ENCODE measurements around the gene KLHL10. TPM values are rescaled to one million over a fixed set of nuclear protein-coding genes. Genes with fewer than 3 reads are reported as not detected.

Gene KLHL10
- total RNA-seq, 1 experiment from 2014 or later = not detected

DNA sequence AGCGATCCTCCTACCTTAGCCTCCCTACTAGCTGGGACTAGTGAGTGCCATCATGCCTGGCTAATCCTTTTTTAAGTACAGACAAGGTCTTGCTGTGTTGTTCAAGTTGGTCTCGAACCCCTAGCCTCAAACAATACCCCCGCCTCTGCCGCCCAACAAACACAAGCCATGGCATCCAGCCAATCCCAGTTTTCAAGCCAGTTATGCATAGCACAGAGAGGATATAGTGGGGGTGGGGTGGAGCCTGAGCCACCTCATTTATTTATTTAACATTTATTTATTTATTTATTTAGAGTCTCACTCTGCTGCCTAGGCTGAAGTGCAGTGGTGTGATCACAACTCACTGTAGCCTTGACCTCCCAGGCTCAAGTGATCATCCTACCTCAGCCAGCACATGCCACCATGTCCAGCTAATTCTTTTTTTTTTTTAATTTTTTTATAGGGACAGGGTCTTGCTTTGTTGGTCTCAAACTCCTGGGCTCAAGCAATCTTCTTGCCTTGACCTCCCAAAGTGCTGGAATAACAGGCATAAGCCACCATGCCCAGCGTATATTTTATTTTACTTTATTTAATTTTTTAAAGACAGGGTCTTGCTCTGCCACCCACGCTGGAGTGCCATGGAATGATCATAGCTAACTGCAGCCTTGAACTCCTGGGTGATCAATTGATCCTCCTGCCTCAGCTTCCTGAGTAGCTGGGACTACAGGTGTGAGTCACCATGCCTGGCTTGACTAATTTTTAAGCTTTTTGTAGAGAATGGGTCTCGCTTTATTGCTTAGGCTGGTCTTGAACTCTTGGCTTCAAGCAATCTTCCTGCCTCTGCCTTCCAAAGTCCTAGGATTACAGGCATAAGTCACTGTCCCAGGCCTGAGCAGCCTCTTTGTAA lies 53.8 kb downstream of the KLHL10 start:
- intact Hi-C loops (cut with micrococcal nuclease) = no loop called here
- H3K9me3 Mint-ChIP-seq (ENCODE audit: unreplicated experiment) = no peaks in the 10 kb centered on the region
- ChIA-PET CTCF (interaction anchor here (0.5 kb wide), 1 partner anchor 214 kb away, joined by 4 read pairs; no protein-coding TSS in a partner anchor), POLR2A (interaction anchor here (0.7 to 1.2 kb wide), 2 partner anchors 56 to 173 kb away, joined by 3 read pairs; no protein-coding TSS in a partner anchor)
- no TSS peak for BruUV-seq (replicated peaks)
- H3K4me1 Mint-ChIP-seq (ENCODE audit: insufficient read depth, unreplicated experiment) = no peaks in the 10 kb centered on the region
- H3K36me3 Mint-ChIP-seq (ENCODE audit: insufficient read depth, unreplicated experiment) = peaks cover 80% of the 10 kb centered on the region
- H3K27me3 Mint-ChIP-seq (ENCODE audit: insufficient read depth, unreplicated experiment) = no peaks in the 10 kb centered on the region
- no peak for DNase-seq (ENCODE audit: unreplicated experiment)
- TF ChIP-seq, protein P1, sequence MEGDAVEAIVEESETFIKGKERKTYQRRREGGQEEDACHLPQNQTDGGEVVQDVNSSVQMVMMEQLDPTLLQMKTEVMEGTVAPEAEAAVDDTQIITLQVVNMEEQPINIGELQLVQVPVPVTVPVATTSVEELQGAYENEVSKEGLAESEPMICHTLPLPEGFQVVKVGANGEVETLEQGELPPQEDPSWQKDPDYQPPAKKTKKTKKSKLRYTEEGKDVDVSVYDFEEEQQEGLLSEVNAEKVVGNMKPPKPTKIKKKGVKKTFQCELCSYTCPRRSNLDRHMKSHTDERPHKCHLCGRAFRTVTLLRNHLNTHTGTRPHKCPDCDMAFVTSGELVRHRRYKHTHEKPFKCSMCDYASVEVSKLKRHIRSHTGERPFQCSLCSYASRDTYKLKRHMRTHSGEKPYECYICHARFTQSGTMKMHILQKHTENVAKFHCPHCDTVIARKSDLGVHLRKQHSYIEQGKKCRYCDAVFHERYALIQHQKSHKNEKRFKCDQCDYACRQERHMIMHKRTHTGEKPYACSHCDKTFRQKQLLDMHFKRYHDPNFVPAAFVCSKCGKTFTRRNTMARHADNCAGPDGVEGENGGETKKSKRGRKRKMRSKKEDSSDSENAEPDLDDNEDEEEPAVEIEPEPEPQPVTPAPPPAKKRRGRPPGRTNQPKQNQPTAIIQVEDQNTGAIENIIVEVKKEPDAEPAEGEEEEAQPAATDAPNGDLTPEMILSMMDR (IDR thresholded peaks at IDR 0.05; ENCODE audit: unreplicated experiment) = no peak
- no peak overlapping the region for H3K4me3 Mint-ChIP-seq (ENCODE audit: unreplicated experiment)
- H3K27ac Mint-ChIP-seq (ENCODE audit: low read depth, unreplicated experiment) = no peak overlapping the region

- CTCF ChIA-PET = no interaction called here
- TF ChIP-seq, protein P1 (IDR thresholded peaks at IDR 0.05; ENCODE audit: unreplicated experiment) = no peak
- H3K27me3 Mint-ChIP-seq (ENCODE audit: insufficient read depth, unreplicated experiment) = no peaks in the 10 kb centered on the region
- BruUV-seq (replicated peaks) = no TSS peak
- intact Hi-C loops (cut with micrococcal nuclease) = no loop called here
- H3K27ac Mint-ChIP-seq (ENCODE audit: low read depth, unreplicated experiment) = no peak overlapping the region
- no peak overlapping the region for H3K4me3 Mint-ChIP-seq (ENCODE audit: unreplicated experiment)
- peaks cover 80% of the 10 kb centered on the region for H3K36me3 Mint-ChIP-seq (ENCODE audit: insufficient read depth, unreplicated experiment)
- no peaks in the 10 kb centered on the region for H3K9me3 Mint-ChIP-seq (ENCODE audit: unreplicated experiment)
- no peak for DNase-seq (ENCODE audit: unreplicated experiment)
- POLR2A ChIA-PET = interaction anchor here (1.2 kb wide), 1 partner anchor 57 kb away, joined by 3 read pairs; no protein-coding TSS in a partner anchor
- H3K4me1 Mint-ChIP-seq (ENCODE audit: insufficient read depth, unreplicated experiment) = no peaks in the 10 kb centered on the region
Measured at GRCh38 chr17:41892021-41892376, 54.4 kb downstream of the KLHL10 start.

DNA sequence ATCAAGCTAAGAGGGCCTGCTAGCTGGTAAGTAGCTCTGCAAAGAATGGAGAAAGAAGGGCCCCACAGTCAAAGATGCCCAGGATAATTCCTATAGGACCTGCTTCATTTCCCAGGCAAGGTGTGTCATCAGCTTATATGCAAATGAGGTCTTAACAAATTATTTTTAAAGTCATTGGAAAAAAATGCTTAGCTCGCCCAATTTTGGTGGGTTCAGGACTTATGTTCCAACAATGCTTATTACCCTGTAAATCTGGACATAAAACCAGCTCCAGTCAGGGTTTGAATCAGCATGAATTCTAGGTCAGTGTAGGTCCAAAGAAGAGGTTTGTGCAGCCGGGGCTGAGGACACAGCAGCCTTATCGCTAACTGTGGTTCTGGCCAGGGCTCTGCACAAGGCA lies 55.8 kb downstream of the KLHL10 start:
- Mint-ChIP-seq H3K4me3 (ENCODE audit: unreplicated experiment) (no peak overlapping the region), H3K27me3 (ENCODE audit: insufficient read depth, unreplicated experiment) (no peaks in the 10 kb centered on the region), H3K27ac (ENCODE audit: low read depth, unreplicated experiment) (no peak overlapping the region), H3K4me1 (ENCODE audit: insufficient read depth, unreplicated experiment) (no peaks in the 10 kb centered on the region), H3K36me3 (ENCODE audit: insufficient read depth, unreplicated experiment) (peaks cover 79% of the 10 kb centered on the region), H3K9me3 (ENCODE audit: unreplicated experiment) (no peaks in the 10 kb centered on the region)
- TF ChIP-seq, protein P1 (IDR thresholded peaks at IDR 0.05; ENCODE audit: unreplicated experiment) = no peak
- POLR2A ChIA-PET = interaction anchor here (1.1 to 1.3 kb wide), 2 partner anchors 23 to 28 kb away, joined by 4 read pairs; partner anchors contain the start of gene KLHL11
- no TSS peak for BruUV-seq (replicated peaks)
- intact Hi-C loops (cut with micrococcal nuclease) = no loop called here
- no peak for DNase-seq (ENCODE audit: unreplicated experiment)
- CTCF ChIA-PET = interaction anchor here (0.7 kb wide), 1 partner anchor 10 kb away, joined by 3 read pairs; no protein-coding TSS in a partner anchor

- H3K36me3 Mint-ChIP-seq (ENCODE audit: insufficient read depth, unreplicated experiment) = peaks cover 79% of the 10 kb centered on the region
- no peaks in the 10 kb centered on the region for H3K27me3 Mint-ChIP-seq (ENCODE audit: insufficient read depth, unreplicated experiment)
- DNase-seq (ENCODE audit: unreplicated experiment) = no peak
- intact Hi-C loops (cut with micrococcal nuclease) = no loop called here
- no peak overlapping the region for H3K4me3 Mint-ChIP-seq (ENCODE audit: unreplicated experiment)
- no peaks in the 10 kb centered on the region for H3K9me3 Mint-ChIP-seq (ENCODE audit: unreplicated experiment)
- BruUV-seq (replicated peaks) = no TSS peak
- H3K4me1 Mint-ChIP-seq (ENCODE audit: insufficient read depth, unreplicated experiment) = no peaks in the 10 kb centered on the region
- TF ChIP-seq, protein P1 (IDR thresholded peaks at IDR 0.05; ENCODE audit: unreplicated experiment) = no peak
- no peak overlapping the region for H3K27ac Mint-ChIP-seq (ENCODE audit: low read depth, unreplicated experiment)
- ChIA-PET CTCF (interaction anchor here (0.6 kb wide), 1 partner anchor 1305 kb away, joined by 3 read pairs; no protein-coding TSS in a partner anchor), POLR2A (interaction anchor here (0.6 to 1.1 kb wide), 2 partner anchors 18 to 31 kb away, joined by 3 read pairs; no protein-coding TSS in a partner anchor)
Measured at GRCh38 chr17:41894791-41895331, 57.2 kb downstream of the KLHL10 start.
